Prostate gland (tissue), 2 donors: ENCODE measurements around the gene CTDNEP1. TPM values are rescaled to one million over a fixed set of nuclear protein-coding genes. Genes with fewer than 3 reads are reported as not detected.

ENCODE experiments used
- DNase-seq: peaks from one replicate; pipeline ENCODE4 v3.0.0-alpha.2; 2019; ENCODE audit warnings: low spot score
- H3K27ac ChIP-seq, 2 donors: fragments of 200-600 bp; sonication (generic); 2 replicates each; pipeline ENCODE4 v1.5.1; 2017 to 2019
- H3K27me3 ChIP-seq: fragments of 200-600 bp; sonication (generic); replicated peaks from 2 replicates; pipeline ENCODE4 v1.5.1; 2019; ENCODE audit not compliant: insufficient read depth
- H3K36me3 ChIP-seq, 2 donors: fragments of 200-600 bp; sonication (generic); 1 replicate in 1 of 2; 2 replicates in 1 of 2; pipeline versions ENCODE4 v1.5.1 to v1.8.1; 2017 to 2019
- H3K4me1 ChIP-seq: fragments of 200-600 bp; sonication (generic); replicated peaks from 2 replicates; pipeline ENCODE4 v1.5.1; 2019
- H3K4me3 ChIP-seq, 2 donors: fragments of 200-600 bp; sonication (generic); 2 replicates each; pipeline ENCODE4 v1.5.1; 2017 to 2019
- H3K9me3 ChIP-seq: fragments of 200-600 bp; sonication (generic); 2 replicates; pipeline ENCODE4 v1.5.1; 2017
- POLR2A ChIP-seq: fragments of 450-650 bp; IDR thresholded peaks from one replicate; pipeline ENCODE4 v1.6.1; 2016; ENCODE audit warnings: antibody characterized with exemption, mild to moderate bottlenecking
- POLR2AphosphoS5 ChIP-seq: sonication (generic); formaldehyde crosslinking; IDR thresholded peaks from one replicate; pipeline ENCODE4 v1.6.1; 2017; ENCODE audit warnings: antibody characterized with exemption
- WGBS: methylation state at CpG from one replicate; pipeline ENCODE4 v1.1.5; 2018; 5-methylcytosine and 5-hydroxymethylcytosine counted together
- intact Hi-C: fragments of 100-400 bp; cut with DNase I; formaldehyde crosslinking; loops from one replicate; pipeline ENCODE4 v1.14.2; 2022
- total RNA-seq, 2 donors: library from RNA; depleted of rRNA; stranded (reverse); fragments of >200 nt; gene quantifications; one replicate each; pipeline ENCODE4 v1.1.0, GENCODE V29; 2016
- TF ChIP-seq, protein P1 (sequence below), 4 experiments: fragments of 200-600 bp in 2 of 4; fragments of 450-650 bp in 2 of 4; sonication (generic) in 2 of 4; IDR thresholded peaks; 1 replicate in 3 of 4; 2 replicates in 1 of 4; pipeline ENCODE4 v1.5.1; 2016 to 2019; ENCODE audit warnings: antibody characterized with exemption in 4 of 4, mild to moderate bottlenecking in 2 of 4, moderate library complexity in 2 of 4

Gene CTDNEP1
- total RNA-seq, 2 donors from 2014 or later, result 61.2 to 107 TPM

DNA sequence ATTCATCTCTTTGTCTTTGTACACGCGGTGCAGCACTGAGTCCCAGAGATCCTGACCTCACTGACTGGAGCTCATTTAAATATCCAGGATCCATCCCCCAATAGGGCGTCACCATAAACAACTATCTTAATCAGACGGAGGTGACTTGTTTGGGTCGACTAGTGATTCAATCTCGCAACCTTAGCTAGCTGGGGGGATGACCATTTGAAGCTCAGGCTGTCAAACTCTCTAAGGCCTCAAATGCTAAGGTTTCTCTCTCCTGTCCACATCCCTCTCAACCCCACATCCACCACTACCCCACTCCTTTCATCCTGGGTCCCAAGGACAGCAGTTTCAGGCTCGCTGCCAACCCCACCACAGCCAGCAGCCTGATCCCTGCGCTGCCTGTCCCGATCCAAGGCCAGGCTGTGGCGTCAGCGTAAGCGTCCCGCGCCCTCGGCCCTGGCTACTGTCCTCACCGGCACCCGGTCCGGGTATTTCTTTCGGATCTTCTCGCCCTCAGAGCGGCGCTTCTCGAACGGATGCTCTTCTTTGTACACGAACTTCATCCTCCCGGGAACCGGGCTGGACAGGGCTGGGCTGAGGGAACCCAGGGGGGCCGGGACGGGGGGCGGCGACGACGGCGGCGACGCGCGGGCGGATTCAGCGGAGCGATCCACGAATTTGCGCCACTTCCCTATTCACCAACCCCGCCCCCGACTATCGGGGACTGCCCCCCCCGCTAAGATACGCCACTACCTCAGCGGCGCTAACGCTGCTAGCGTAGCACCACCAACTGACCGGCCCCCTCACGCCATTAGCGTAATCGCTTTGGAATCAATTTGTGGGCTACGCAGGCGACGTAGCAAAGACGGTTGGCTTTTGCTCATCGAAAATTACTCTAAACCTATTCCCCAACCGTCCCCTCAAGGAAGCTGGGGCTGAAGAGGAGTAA lies 9.5 kb downstream of the CTDNEP1 start, which contains the start of gene GABARAP:
Gene GABARAP (minus strand): TSS at position 667 of the 934 bp plus-strand sequence. CDS start 119 bp downstream, at position 548.
- peaks cover 14% of the 10 kb centered on the region for H3K4me1 ChIP-seq
- TF ChIP-seq POLR2A (peak; percentile 76), POLR2AphosphoS5 (peak; percentile 21)
- TF ChIP-seq, protein P1, sequence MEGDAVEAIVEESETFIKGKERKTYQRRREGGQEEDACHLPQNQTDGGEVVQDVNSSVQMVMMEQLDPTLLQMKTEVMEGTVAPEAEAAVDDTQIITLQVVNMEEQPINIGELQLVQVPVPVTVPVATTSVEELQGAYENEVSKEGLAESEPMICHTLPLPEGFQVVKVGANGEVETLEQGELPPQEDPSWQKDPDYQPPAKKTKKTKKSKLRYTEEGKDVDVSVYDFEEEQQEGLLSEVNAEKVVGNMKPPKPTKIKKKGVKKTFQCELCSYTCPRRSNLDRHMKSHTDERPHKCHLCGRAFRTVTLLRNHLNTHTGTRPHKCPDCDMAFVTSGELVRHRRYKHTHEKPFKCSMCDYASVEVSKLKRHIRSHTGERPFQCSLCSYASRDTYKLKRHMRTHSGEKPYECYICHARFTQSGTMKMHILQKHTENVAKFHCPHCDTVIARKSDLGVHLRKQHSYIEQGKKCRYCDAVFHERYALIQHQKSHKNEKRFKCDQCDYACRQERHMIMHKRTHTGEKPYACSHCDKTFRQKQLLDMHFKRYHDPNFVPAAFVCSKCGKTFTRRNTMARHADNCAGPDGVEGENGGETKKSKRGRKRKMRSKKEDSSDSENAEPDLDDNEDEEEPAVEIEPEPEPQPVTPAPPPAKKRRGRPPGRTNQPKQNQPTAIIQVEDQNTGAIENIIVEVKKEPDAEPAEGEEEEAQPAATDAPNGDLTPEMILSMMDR (IDR thresholded peaks at IDR 0.05), result peak in 1 of 4 experiments; percentile 6
- no peaks in the 10 kb centered on the region for H3K27me3 ChIP-seq
- WGBS, result under 1% methylated on average over 58 of the region's 62 CpGs
- peak within 1 kb of the TSS; percentile 76 to 84 for H3K4me3 ChIP-seq
- peak; percentile 93 for DNase-seq
- H3K9me3 ChIP-seq, result no peaks in the 10 kb centered on the region
- peaks cover 0 to 18% of the 10 kb centered on the region in 2 donors for H3K36me3 ChIP-seq
- peak within 1 kb of the TSS; percentile 98 for H3K27ac ChIP-seq
- intact Hi-C loops, result no loop called here

DNA sequence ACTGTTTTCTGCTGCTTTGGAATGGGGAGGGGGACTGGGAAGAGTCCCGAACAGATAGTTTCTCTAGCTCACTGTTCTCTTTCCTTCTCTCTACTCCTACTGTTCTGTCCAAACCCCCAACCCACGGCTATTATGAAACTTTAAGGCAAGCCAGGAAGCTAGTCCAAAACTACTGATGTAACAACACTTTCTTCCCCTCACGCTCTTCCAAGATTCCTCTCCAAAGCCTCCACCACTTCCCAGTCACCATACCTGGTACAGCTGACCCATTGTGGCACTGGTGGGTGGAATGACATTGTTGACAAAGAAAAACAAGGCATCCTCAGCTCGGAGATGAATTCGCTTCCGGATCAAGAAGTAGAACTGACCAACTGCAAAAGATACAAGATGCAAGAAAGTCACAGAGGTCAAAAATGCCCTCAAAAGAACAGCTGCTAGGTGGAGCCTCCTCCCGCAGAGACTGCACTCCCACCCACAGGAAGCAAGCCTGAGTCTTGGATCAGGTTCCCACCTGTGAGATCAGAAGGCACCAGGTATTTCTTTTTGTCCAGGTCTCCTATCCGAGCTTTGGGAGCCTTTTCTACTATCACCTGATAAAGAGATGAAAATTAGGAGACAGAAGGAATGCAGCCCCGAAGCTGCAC lies 10.3 kb downstream of the CTDNEP1 start:
- Histone ChIP-seq H3K9me3 (no peaks in the 10 kb centered on the region), H3K4me3 (peak overlapping the region; percentile 76 to 84), H3K36me3 (peaks cover 0 to 18% of the 10 kb centered on the region in 2 donors), H3K4me1 (peaks cover 14% of the 10 kb centered on the region), H3K27me3 (no peaks in the 10 kb centered on the region), H3K27ac (peak overlapping the region; percentile 98)
- WGBS, result 23% methylated on average over 9 of the region's 9 CpGs
- intact Hi-C loops, result no loop called here
- no peak for DNase-seq
- no peak for TF ChIP-seq POLR2AphosphoS5
- TF ChIP-seq, protein P1 (IDR thresholded peaks at IDR 0.05), result no peak
- TF ChIP-seq POLR2A, result no peak

DNA sequence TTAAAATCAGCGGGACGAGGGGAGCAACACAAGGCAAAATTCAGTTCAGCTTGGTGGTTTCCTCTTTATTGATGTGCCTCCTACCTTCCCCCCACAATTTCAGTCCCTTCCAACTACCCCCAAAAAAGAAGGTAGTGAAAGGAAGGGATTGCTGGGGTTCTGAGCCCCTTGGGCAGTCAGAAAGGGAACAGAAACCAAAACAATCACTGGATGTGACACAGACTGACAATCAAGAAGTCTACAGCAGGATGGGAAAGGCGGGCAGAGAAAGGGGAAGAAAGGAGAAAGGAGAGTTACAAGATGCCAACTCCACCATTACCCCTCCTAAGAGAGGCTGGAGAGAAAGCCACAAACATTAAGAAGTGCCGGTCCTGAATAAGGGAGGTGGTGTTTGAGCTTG lies 11.2 kb downstream of the CTDNEP1 start:
- peak overlapping the region; percentile 98 for H3K27ac ChIP-seq
- peak overlapping the region in 1 of 2 donors; percentile 76 for H3K4me3 ChIP-seq
- peaks cover 0 to 12% of the 10 kb centered on the region in 2 donors for H3K36me3 ChIP-seq
- TF ChIP-seq, protein P1 (IDR thresholded peaks at IDR 0.05), result no peak
- TF ChIP-seq POLR2A (no peak), POLR2AphosphoS5 (no peak)
- H3K9me3 ChIP-seq, result no peaks in the 10 kb centered on the region
- no peaks in the 10 kb centered on the region for H3K27me3 ChIP-seq
- 64% methylated on average over 4 of the region's 4 CpGs for WGBS
- peaks cover 14% of the 10 kb centered on the region for H3K4me1 ChIP-seq
- DNase-seq, result no peak
- intact Hi-C loops, result no loop called here

DNA sequence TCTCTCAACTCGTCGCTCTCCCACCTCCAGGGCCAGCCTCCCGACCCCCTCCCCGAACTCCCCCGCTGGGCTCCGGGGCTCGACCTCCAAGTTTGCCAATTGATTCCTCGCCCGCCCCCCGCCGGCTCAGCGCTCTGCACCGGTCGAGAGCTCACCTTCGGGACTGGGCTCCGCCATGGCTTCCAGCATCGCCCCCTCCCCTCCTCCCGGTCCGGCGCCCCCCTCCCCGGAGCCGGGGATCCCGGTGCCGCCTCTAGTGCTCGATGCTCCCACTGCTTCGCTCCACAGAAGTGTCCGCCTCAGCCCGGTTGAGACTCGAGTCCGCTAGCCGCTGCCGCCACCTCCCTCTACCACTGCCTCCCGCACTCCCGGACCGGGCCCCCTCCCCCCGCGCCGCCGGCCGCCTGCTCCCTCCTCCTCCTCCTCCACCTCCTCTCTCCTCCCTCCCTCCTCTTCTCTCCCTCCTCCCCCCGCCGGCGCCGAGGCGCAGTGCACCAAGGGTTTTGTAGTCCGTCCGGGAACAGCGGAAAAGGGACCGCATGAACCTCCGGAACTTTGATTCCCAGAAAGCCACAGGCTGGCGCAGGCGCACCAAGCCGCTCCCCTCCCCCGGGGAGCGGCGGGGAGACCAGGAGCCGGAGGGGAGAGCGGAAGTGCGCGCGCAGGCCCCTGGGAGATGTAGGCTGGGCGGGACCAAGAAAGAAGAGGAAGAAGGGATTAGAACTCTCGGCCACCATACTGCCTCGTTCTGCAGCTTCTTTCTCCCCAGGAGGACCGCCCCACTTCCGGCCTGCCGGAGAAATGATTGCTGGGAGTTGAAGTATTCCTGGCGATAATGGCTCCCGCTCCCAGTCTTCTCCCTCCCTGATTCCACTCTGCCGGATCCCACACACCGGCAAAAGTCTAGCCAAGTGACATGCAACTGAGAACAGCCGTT lies 12.2 kb downstream of the CTDNEP1 start, which contains the start of gene PHF23:
Gene PHF23 (minus strand): TSS at position 367 of the 937 bp plus-strand sequence. CDS start 178 bp downstream, at position 189.
- H3K4me1 ChIP-seq, result peaks cover 18% of the 10 kb centered on the region
- under 1% methylated on average over 70 of the region's 72 CpGs for WGBS
- intact Hi-C loops, result loop anchor here (10.0 kb wide), 1 partner anchor 595 kb away; the partner anchor contains the start of gene KDM6B

More for the DNA sequence above, 12.2 kb downstream of the CTDNEP1 start, which contains the start of gene PHF23:
- TF ChIP-seq POLR2A (peak; percentile 89), POLR2AphosphoS5 (peak; percentile 99)
- TF ChIP-seq, protein P1 (IDR thresholded peaks at IDR 0.05), result peak in 3 of 4 experiments; percentile 27 to 78 (median 33)
- peaks cover 0 to 10% of the 10 kb centered on the region in 2 donors for H3K36me3 ChIP-seq
- no peaks in the 10 kb centered on the region for H3K9me3 ChIP-seq
- peak; percentile 99 for DNase-seq
- H3K4me3 ChIP-seq, result peak within 1 kb of the TSS; percentile 94 to 100
- H3K27ac ChIP-seq, result peak within 1 kb of the TSS; percentile 98 to 99
- no peaks in the 10 kb centered on the region for H3K27me3 ChIP-seq
